Upper lobe of left lung (tissue), 4 donors: ENCODE results near the gene XPR1.

Experiments used
- CTCF ChIP-seq, 6 experiments: fragments of 450-650 bp in 4 of 6; fragments of 200-600 bp in 2 of 6; sonication (generic) in 2 of 6; IDR thresholded peaks; one replicate each; pipeline ENCODE4 v1.5.1; 2016 to 2019; ENCODE audit warnings: antibody characterized with exemption in 6 of 6
- EP300 ChIP-seq, 4 donors: sonication (generic); formaldehyde crosslinking; IDR thresholded peaks; one replicate each; pipeline ENCODE4 v1.5.1; 2017; ENCODE audit warnings: antibody characterized with exemption in 4 of 4, control low read depth in 2 of 4
- POLR2A ChIP-seq, 4 donors: fragments of 450-650 bp; IDR thresholded peaks; one replicate each; pipeline ENCODE4 v1.5.1; 2016 to 2017; ENCODE audit warnings: antibody characterized with exemption in 4 of 4, mild to moderate bottlenecking in 2 of 4
- POLR2AphosphoS5 ChIP-seq, 2 donors: sonication (generic); formaldehyde crosslinking; IDR thresholded peaks; one replicate each; pipeline ENCODE4 v1.5.1; 2017; ENCODE audit warnings: antibody characterized with exemption in 2 of 2

- TF ChIP-seq POLR2A (IDR thresholded peaks at IDR 0.05) = no peak
- no peak for TF ChIP-seq CTCF (IDR thresholded peaks at IDR 0.05)
- TF ChIP-seq EP300 (IDR thresholded peaks at IDR 0.05) = no peak
- no peak for TF ChIP-seq POLR2AphosphoS5 (IDR thresholded peaks at IDR 0.05)
Observed at GRCh38 chr1:180936110-180937011, 304.5 kb downstream of the XPR1 start.
